DMS153 treated with DMSO at 0.1 percent for 48 hours (cell line): ENCODE results near the gene ADAMTSL1.

Experiments
- DNase-seq: peaks from one replicate; lab custom pipeline; 2025; ENCODE audit not compliant: unreplicated experiment; lab: John Stamatoyannopoulos, UW

ADAMTSL1 gene

GRCh38 chr9:18461496-18461895 lies 12.5 kb upstream of the ADAMTSL1 start:
- no peak for DNase-seq

GRCh38 chr9:18463991-18464390 lies 10.0 kb upstream of the ADAMTSL1 start:
- no peak for DNase-seq

GRCh38 chr9:18466101-18466500 lies 7.9 kb upstream of the ADAMTSL1 start:
- no peak for DNase-seq

GRCh38 chr9:18467696-18468095 lies 6.3 kb upstream of the ADAMTSL1 start:
- DNase-seq, result no peak

- no peak for DNase-seq
Measured at GRCh38 chr9:18472435-18472834, 1.5 kb upstream of the ADAMTSL1 start.

GRCh38 chr9:18472841-18473251 lies 1.1 kb upstream of the ADAMTSL1 start:
- DNase-seq, result no peak

GRCh38 chr9:18474783-18475182 lies 830 bp downstream of the ADAMTSL1 start:
- DNase-seq, result no peak

- DNase-seq, result no peak
Measured at GRCh38 chr9:18477121-18477660, 3.2 kb downstream of the ADAMTSL1 start.

GRCh38 chr9:18477719-18478118 lies 3.8 kb downstream of the ADAMTSL1 start:
- no peak for DNase-seq

GRCh38 chr9:18478501-18479361 lies 4.8 kb downstream of the ADAMTSL1 start:
- no peak for DNase-seq

- DNase-seq, result no peak
Measured at GRCh38 chr9:18479405-18479804, 5.5 kb downstream of the ADAMTSL1 start.

GRCh38 chr9:18480662-18481093 lies 6.7 kb downstream of the ADAMTSL1 start:
- DNase-seq, result no peak

- DNase-seq, result no peak
Measured at GRCh38 chr9:18482371-18482770, 8.4 kb downstream of the ADAMTSL1 start.

GRCh38 chr9:18485714-18486113 lies 11.8 kb downstream of the ADAMTSL1 start:
- DNase-seq, result no peak

- no peak for DNase-seq
Measured at GRCh38 chr9:18487611-18488010, 13.7 kb downstream of the ADAMTSL1 start.

- DNase-seq, result no peak
Measured at GRCh38 chr9:18488886-18489285, 14.9 kb downstream of the ADAMTSL1 start.

GRCh38 chr9:18489861-18490260 lies 15.9 kb downstream of the ADAMTSL1 start:
- DNase-seq, result no peak

GRCh38 chr9:18490641-18491370 lies 16.9 kb downstream of the ADAMTSL1 start:
- no peak for DNase-seq

GRCh38 chr9:18492612-18493011 lies 18.7 kb downstream of the ADAMTSL1 start:
- no peak for DNase-seq

- DNase-seq, result no peak
Measured at GRCh38 chr9:18493451-18493993, 19.6 kb downstream of the ADAMTSL1 start.

GRCh38 chr9:18495065-18495464 lies 21.1 kb downstream of the ADAMTSL1 start:
- DNase-seq, result no peak
